Neuronal stem cell (in vitro differentiated cells): ENCODE data around the gene RAB3C.

Source experiments
- DNase-seq: peaks from one replicate; pipeline ENCODE4 v3.0.0-alpha.2; 2013; ENCODE audit warnings: low spot score
- H2AFZ ChIP-seq: one replicate; pipeline ENCODE4 v1.6.1; 2013; ENCODE audit warnings: mild to moderate bottlenecking, low read length, inconsistent platforms
- H2AK5ac ChIP-seq: 2 replicates; pipeline ENCODE4 v1.6.1; 2013; ENCODE audit warnings: low read depth, mild to moderate bottlenecking, inconsistent platforms, low read length, moderate library complexity, mixed read lengths
- H2BK120ac ChIP-seq: 2 replicates; pipeline ENCODE4 v1.6.1; 2013; ENCODE audit warnings: low read depth, mild to moderate bottlenecking, inconsistent platforms, low read length, moderate library complexity, mixed read lengths
- H2BK12ac ChIP-seq: one replicate; pipeline ENCODE4 v1.6.1; 2013; ENCODE audit warnings: low read length, inconsistent platforms
- H2BK15ac ChIP-seq: 2 replicates; pipeline ENCODE4 v1.6.1; 2013; ENCODE audit warnings: mild to moderate bottlenecking, low read length, inconsistent platforms, mixed read lengths
- H2BK5ac ChIP-seq: one replicate; pipeline ENCODE4 v1.6.1; 2013; ENCODE audit warnings: inconsistent platforms, mild to moderate bottlenecking, low read length, moderate library complexity
- H3K14ac ChIP-seq: one replicate; pipeline ENCODE4 v1.6.1; 2013; ENCODE audit warnings: low read length, inconsistent platforms
- H3K18ac ChIP-seq: 2 replicates; pipeline ENCODE4 v1.6.1; 2013; ENCODE audit warnings: low read length, inconsistent platforms
- H3K23ac ChIP-seq: 2 replicates; pipeline ENCODE4 v1.6.1; 2013; ENCODE audit warnings: low read depth, mild to moderate bottlenecking, mixed read lengths, low read length, inconsistent platforms; ENCODE audit not compliant: poor library complexity
- H3K27ac ChIP-seq: replicated peaks from 3 replicates; pipeline ENCODE4 v1.5.1; 2013; ENCODE audit warnings: low read length, inconsistent platforms
- H3K27me3 ChIP-seq, 3 experiments: 2 replicates each; pipeline ENCODE4 v1.6.1; 2013; ENCODE audit warnings: low read length in 3 of 3, mild to moderate bottlenecking in 2 of 3, inconsistent platforms in 1 of 3, low read depth in 1 of 3, mixed read lengths in 1 of 3, moderate library complexity in 1 of 3; ENCODE audit not compliant: control insufficient read depth in 3 of 3, insufficient read depth in 3 of 3
- H3K36me3 ChIP-seq, 2 donors: replicated peaks in 1 of 2; 2 replicates each; pipeline ENCODE4 v1.6.1; 2013; ENCODE audit warnings: low read length in 2 of 2; ENCODE audit not compliant: control insufficient read depth in 2 of 2, insufficient read depth in 2 of 2
- H3K4ac ChIP-seq: 2 replicates; pipeline ENCODE4 v1.6.1; 2013; ENCODE audit warnings: inconsistent platforms, mild to moderate bottlenecking, low read length, moderate library complexity
- H3K4me1 ChIP-seq, 2 donors: 1 replicate in 1 of 2; 2 replicates in 1 of 2; pipeline ENCODE4 v1.6.1; 2013; ENCODE audit warnings: low read length in 2 of 2, low read depth in 1 of 2; ENCODE audit not compliant: control insufficient read depth in 2 of 2, insufficient read depth in 1 of 2
- H3K4me2 ChIP-seq: one replicate; pipeline ENCODE4 v1.6.1; 2013; ENCODE audit warnings: mild to moderate bottlenecking, low read length, inconsistent platforms; ENCODE audit not compliant: insufficient read depth, poor library complexity, severe bottlenecking
- H3K4me3 ChIP-seq, 2 donors: 2 replicates each; pipeline ENCODE4 v1.5.1; 2013; ENCODE audit warnings: low read length in 2 of 2, mild to moderate bottlenecking in 2 of 2, inconsistent platforms in 1 of 2, moderate library complexity in 1 of 2
- H3K79me1 ChIP-seq: one replicate; pipeline ENCODE4 v1.6.1; 2013; ENCODE audit warnings: low read depth, mild to moderate bottlenecking, inconsistent platforms, low read length, moderate library complexity
- H3K9ac ChIP-seq: one replicate; pipeline ENCODE4 v1.6.1; 2013; ENCODE audit warnings: mild to moderate bottlenecking, low read depth, low read length, inconsistent platforms; ENCODE audit not compliant: poor library complexity
- H3K9me3 ChIP-seq, 2 donors: replicated peaks in 1 of 2; 2 replicates each; pipeline versions ENCODE3 to v1.6.1; 2013; ENCODE audit warnings: low read length in 2 of 2, mild to moderate bottlenecking in 2 of 2, inconsistent platforms in 1 of 2, low read depth in 1 of 2, mixed read lengths in 1 of 2, moderate library complexity in 1 of 2; ENCODE audit not compliant: control insufficient read depth in 2 of 2, insufficient read depth in 1 of 2
- H4K8ac ChIP-seq: one replicate; pipeline ENCODE4 v1.6.1; 2013; ENCODE audit warnings: low read depth, mild to moderate bottlenecking, inconsistent platforms, low read length, moderate library complexity
- H4K91ac ChIP-seq: one replicate; pipeline ENCODE4 v1.6.1; 2013; ENCODE audit warnings: low read length, low read depth, mild to moderate bottlenecking, inconsistent platforms; ENCODE audit not compliant: poor library complexity
- WGBS, 2 donors: extraction: QIAGEN DNeasy Blood & Tissue Kit; methylation state at CpG; one replicate each; pipeline ENCODE4 v1.1.7; 2013; ENCODE audit warnings: missing lambda C conversion rate in 2 of 2, mixed read lengths in 1 of 2; ENCODE audit not compliant: insufficient read length in 2 of 2, insufficient replicate concordance in 1 of 2; ENCODE audit errors: extremely low coverage in 2 of 2; 5-methylcytosine and 5-hydroxymethylcytosine counted together

The RAB3C gene

GRCh38 chr5:58716713-58717112 lies 133.8 kb downstream of the RAB3C start:
- Histone ChIP-seq H2AK5ac (no peak overlapping the region), H3K4ac (no peak overlapping the region), H2BK15ac (no peak overlapping the region), H3K36me3 (no peaks in the 10 kb centered on the region), H2AFZ (no peak overlapping the region), H3K4me3 (no peak overlapping the region), H3K14ac (no peak overlapping the region), H3K4me2 (no peak overlapping the region), H2BK12ac (no peak overlapping the region), H3K9me3 (peaks cover 0 to 6% of the 10 kb centered on the region in 2 donors), H3K9ac (no peak overlapping the region), H3K27me3 (no peaks in the 10 kb centered on the region), H3K4me1 (peaks cover 6 to 11% of the 10 kb centered on the region in 2 donors), H3K79me1 (no peaks in the 10 kb centered on the region), H4K8ac (no peak overlapping the region), H2BK5ac (no peak overlapping the region), H3K23ac (no peak overlapping the region), H4K91ac (no peak overlapping the region), H2BK120ac (no peak overlapping the region), H3K18ac (no peak overlapping the region), H3K27ac (no peak overlapping the region)
- WGBS, 2 donors, result no CpG with 5 or more reads among the region's 5 CpGs
- no peak for DNase-seq

DNA sequence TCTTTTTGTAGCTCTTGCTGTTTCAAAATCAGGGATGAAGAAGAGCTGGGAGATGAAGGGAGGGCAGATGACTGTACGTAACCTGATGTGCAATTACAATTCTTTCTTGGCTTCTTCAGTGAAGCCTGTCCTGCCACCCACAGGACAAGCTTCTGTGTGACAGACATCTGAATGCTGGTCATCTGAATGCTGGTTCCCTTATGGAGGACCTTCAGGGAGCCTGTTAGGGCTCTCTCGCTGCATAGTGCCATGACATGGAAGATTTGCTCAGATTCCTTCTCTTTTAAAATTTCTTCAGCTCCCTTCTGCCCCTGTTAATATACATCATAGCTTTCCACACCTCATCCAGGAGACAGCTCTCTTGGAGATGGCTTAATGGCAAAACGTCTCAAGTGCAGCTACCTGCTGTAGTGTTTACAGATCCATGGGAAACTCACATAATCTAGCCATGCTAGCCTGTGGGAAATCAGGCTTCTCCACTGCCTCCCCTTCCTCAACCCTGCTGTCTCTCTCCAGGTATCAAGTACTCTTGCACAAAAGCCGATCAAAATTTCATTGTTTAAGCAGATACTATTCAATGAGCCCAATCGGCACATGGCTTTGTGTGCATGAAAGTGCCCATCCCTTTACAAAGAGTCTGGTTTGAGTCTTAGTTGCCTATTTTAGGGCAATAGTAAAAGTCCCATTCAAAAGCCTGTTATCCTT lies 134.6 kb downstream of the RAB3C start:
- Histone ChIP-seq H4K8ac (no peak overlapping the region), H2BK12ac (no peak overlapping the region), H2BK120ac (no peak overlapping the region), H3K4me3 (no peak overlapping the region), H3K4me2 (no peak overlapping the region), H2AK5ac (no peak overlapping the region), H2BK5ac (no peak overlapping the region), H3K4me1 (peaks cover 6 to 18% of the 10 kb centered on the region in 2 donors), H3K18ac (no peak overlapping the region), H3K9ac (no peak overlapping the region), H4K91ac (no peak overlapping the region), H3K79me1 (no peaks in the 10 kb centered on the region), H2BK15ac (no peak overlapping the region), H3K36me3 (no peaks in the 10 kb centered on the region), H3K23ac (no peak overlapping the region), H3K27me3 (no peaks in the 10 kb centered on the region), H2AFZ (peak overlapping the region; percentile 59), H3K14ac (no peak overlapping the region), H3K9me3 (peaks cover 0 to 6% of the 10 kb centered on the region in 2 donors), H3K4ac (no peak overlapping the region), H3K27ac (no peak overlapping the region)
- no CpG with 5 or more reads among the region's 5 CpGs for WGBS, 2 donors
- no peak for DNase-seq

GRCh38 chr5:58718269-58718978 lies 135.5 kb downstream of the RAB3C start:
- no peak overlapping the region for H3K9ac ChIP-seq
- no peak overlapping the region for H2BK5ac ChIP-seq
- H4K91ac ChIP-seq, result no peak overlapping the region
- H3K9me3 ChIP-seq, result peaks cover 0 to 6% of the 10 kb centered on the region in 2 donors
- H2AFZ ChIP-seq, result no peak overlapping the region
- H3K27ac ChIP-seq, result no peak overlapping the region
- H3K14ac ChIP-seq, result no peak overlapping the region
- H3K36me3 ChIP-seq, result no peaks in the 10 kb centered on the region
- no peak overlapping the region for H4K8ac ChIP-seq
- no peak overlapping the region for H3K4me3 ChIP-seq
- no CpG with 5 or more reads among the region's 2 CpGs for WGBS, 2 donors
- no peak overlapping the region for H3K18ac ChIP-seq
- no peak overlapping the region for H2AK5ac ChIP-seq
- no peak overlapping the region for H2BK15ac ChIP-seq
- no peak overlapping the region for H2BK120ac ChIP-seq
- H3K4me1 ChIP-seq, result peaks cover 6 to 19% of the 10 kb centered on the region in 2 donors
- no peak overlapping the region for H3K4ac ChIP-seq
- H3K23ac ChIP-seq, result no peak overlapping the region
- H2BK12ac ChIP-seq, result no peak overlapping the region
- DNase-seq, result no peak
- no peaks in the 10 kb centered on the region for H3K27me3 ChIP-seq
- no peak overlapping the region for H3K4me2 ChIP-seq
- no peaks in the 10 kb centered on the region for H3K79me1 ChIP-seq

DNA sequence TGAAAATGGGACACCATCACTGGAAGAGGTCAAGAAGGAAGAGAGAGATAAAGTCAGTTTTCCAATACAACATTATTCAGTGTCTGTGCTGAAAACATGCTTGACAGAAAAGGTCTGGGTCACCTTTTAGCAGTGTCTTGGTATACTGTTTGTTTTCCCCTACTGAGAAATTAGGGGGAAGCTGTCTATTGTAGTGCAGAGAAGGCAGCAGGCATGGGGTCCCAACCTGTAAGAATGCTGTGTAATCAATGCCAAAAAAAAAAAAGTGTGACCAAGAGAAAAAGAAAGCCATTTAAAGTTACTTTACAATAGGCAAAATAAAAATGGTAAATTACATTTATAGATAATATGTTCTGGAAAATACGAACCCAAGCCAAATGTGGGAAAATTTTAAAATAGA lies 139.3 kb downstream of the RAB3C start:
- Histone ChIP-seq H2AK5ac (no peak overlapping the region), H3K36me3 (no peaks in the 10 kb centered on the region), H2AFZ (no peak overlapping the region), H3K4ac (no peak overlapping the region), H3K4me3 (no peak overlapping the region), H3K4me1 (peaks cover 6 to 19% of the 10 kb centered on the region in 2 donors), H3K27ac (no peak overlapping the region), H4K91ac (no peak overlapping the region), H2BK12ac (no peak overlapping the region), H3K23ac (no peak overlapping the region), H3K9ac (no peak overlapping the region), H3K14ac (no peak overlapping the region), H3K79me1 (no peaks in the 10 kb centered on the region), H2BK5ac (no peak overlapping the region), H4K8ac (no peak overlapping the region), H3K4me2 (no peak overlapping the region), H2BK120ac (no peak overlapping the region), H3K27me3 (no peaks in the 10 kb centered on the region), H2BK15ac (no peak overlapping the region), H3K9me3 (peaks cover 0 to 8% of the 10 kb centered on the region in 2 donors), H3K18ac (no peak overlapping the region)
- no peak for DNase-seq
- WGBS, 2 donors, result no CpG with 5 or more reads among the region's 1 CpG
